K562 (cell line): ENCODE data around the gene COX4I2. TPM values are rescaled to one million over a fixed set of nuclear protein-coding genes. Genes with fewer than 3 reads are reported as not detected.

Experiments used
- ATAC-seq: fragments of 200-7000 bp; cut with Tn5 transposase; 3 replicates; pipeline ENCODE4 v1.9.1; 2020; ENCODE audit warnings: moderate library complexity
- BruUV-seq: library from RNA; stranded (reverse); fragments of 400-500 nt; replicated peaks from 2 replicates; lab custom pipeline; 2021; lab: Mats Ljungman, UMichigan
- CTCF ChIA-PET: fragments of 300-600 bp; formaldehyde crosslinking; extraction: SDS; loops from one replicate; lab custom pipeline; 2021; ENCODE audit warnings: low intra/inter-chr PET ratio; lab: Yijun Ruan, JAX
- POLR2A ChIA-PET: fragments of 300-600, 350-650 bp; sonication (Branson Sonifier 250); formaldehyde crosslinking; extraction: SDS; loops from one replicate; lab custom pipeline; 2021; ENCODE audit warnings: antibody characterized with exemption, inconsistent platforms; lab: Yijun Ruan, JAX
- DNase-seq, 4 experiments: peaks; one replicate each; pipeline versions ENCODE4 v3.0.0 to v3.0.0-alpha.2; 2011 to 2018; ENCODE audit warnings: low spot score in 3 of 4, mixed read lengths in 3 of 4; ENCODE audit errors: extremely low read depth in 1 of 4
- FAIRE-seq: peaks from 2 replicates; lab custom pipeline; 2011; peaks lifted over from hg19 to GRCh38; lab: Jason Lieb, UNC
- H2AFZ ChIP-seq: 2 replicates; pipeline ENCODE4 v1.6.0; 2011; ENCODE audit warnings: low read depth, low read length, control low read depth, inconsistent platforms
- H3K27ac ChIP-seq: fragments of 200-600 bp; 3 replicates; pipeline ENCODE4 v1.8.0; 2011; ENCODE audit warnings: low read depth, mild to moderate bottlenecking, control low read depth, inconsistent platforms, low read length, moderate library complexity, mixed read lengths; ENCODE audit errors: extremely low read depth
- H3K27me3 ChIP-seq, 2 experiments: fragments of 300-600 bp in 1 of 2; 2 replicates in 1 of 2; 3 replicates in 1 of 2; pipeline versions ENCODE4 v1.6.0 to v1.8.0; 2011; ENCODE audit warnings: inconsistent platforms in 2 of 2, low read length in 2 of 2, mild to moderate bottlenecking in 1 of 2, mixed read lengths in 1 of 2, moderate library complexity in 1 of 2; ENCODE audit not compliant: control insufficient read depth in 2 of 2, insufficient read depth in 2 of 2
- H3K36me3 ChIP-seq: fragments of 300-600 bp; 3 replicates; pipeline ENCODE4 v1.8.0; 2011; ENCODE audit warnings: mild to moderate bottlenecking, low read length, inconsistent platforms; ENCODE audit not compliant: control insufficient read depth, insufficient read depth
- H3K4me1 ChIP-seq, 2 experiments: fragments of 200-600 bp in 1 of 2; replicated peaks in 1 of 2; 2 replicates in 1 of 2; 3 replicates in 1 of 2; pipeline versions ENCODE4 v1.5.1 to v1.8.0; 2011; ENCODE audit warnings: inconsistent platforms in 2 of 2, low read length in 2 of 2, mild to moderate bottlenecking in 1 of 2, mixed read lengths in 1 of 2, moderate library complexity in 1 of 2; ENCODE audit not compliant: control insufficient read depth in 2 of 2, insufficient read depth in 2 of 2
- H3K4me2 ChIP-seq: 2 replicates; pipeline ENCODE4 v1.6.1; 2011; ENCODE audit warnings: low read length, control low read depth, inconsistent platforms, mixed read lengths; ENCODE audit not compliant: insufficient read depth
- H3K4me3 ChIP-seq: fragments of 200-600 bp; sonication (generic), shearing (Covaris generic); 2 replicates; pipeline ENCODE4 v1.5.1; 2016; ENCODE audit warnings: control low read depth, inconsistent platforms
- H3K79me2 ChIP-seq: fragments of 200-600 bp; 3 replicates; pipeline ENCODE4 v1.8.0; 2011; ENCODE audit warnings: low read length, inconsistent platforms; ENCODE audit not compliant: control insufficient read depth, insufficient read depth
- H3K9ac ChIP-seq, 2 experiments: 2 replicates each; pipeline versions ENCODE4 v1.6.0 to v1.6.1; 2011; ENCODE audit warnings: low read depth in 2 of 2, low read length in 2 of 2, control low read depth in 1 of 2, inconsistent platforms in 1 of 2, mild to moderate bottlenecking in 1 of 2, mixed read lengths in 1 of 2; ENCODE audit not compliant: insufficient read depth in 1 of 2
- H3K9me1 ChIP-seq: one replicate; pipeline ENCODE4 v1.6.0; 2011; ENCODE audit warnings: inconsistent platforms, mild to moderate bottlenecking, low read length, moderate library complexity; ENCODE audit not compliant: control insufficient read depth, insufficient read depth
- H3K9me3 ChIP-seq: replicated peaks from 2 replicates; pipeline ENCODE4 v1.5.1; 2011; ENCODE audit warnings: low read depth, low read length, inconsistent platforms; ENCODE audit not compliant: control insufficient read depth, insufficient read depth
- H4K20me1 ChIP-seq: replicated peaks from 2 replicates; pipeline ENCODE4 v1.6.1; 2011; ENCODE audit warnings: low read length, inconsistent platforms, mixed read lengths; ENCODE audit not compliant: control insufficient read depth, insufficient read depth
- CREB1 ChIP-seq, 2 experiments: sonication (generic) in 1 of 2; formaldehyde crosslinking in 1 of 2; IDR thresholded peaks; 2 replicates each; pipeline versions ENCODE4 v1.6.1 to v1.8.0; 2012 to 2022; ENCODE audit warnings: inconsistent platforms in 1 of 2, mild to moderate bottlenecking in 1 of 2, missing genetic modification reagents in 1 of 2, moderate library complexity in 1 of 2
- GABPB2 ChIP-seq: fragments of 250-450 bp; sonication (Bioruptor Pico); conservative IDR thresholded peaks from 2 replicates; pipeline ENCODE4 v1.5.1; 2021; ENCODE audit warnings: mild to moderate bottlenecking
- HNRNPL ChIP-seq: fragments of 200-400 bp; formaldehyde crosslinking; IDR thresholded peaks from 2 replicates; pipeline ENCODE4 v1.6.1; 2017; ENCODE audit warnings: low read depth, mild to moderate bottlenecking, low read length
- HNRNPUL1 ChIP-seq: fragments of 200-400 bp; formaldehyde crosslinking; IDR thresholded peaks from 2 replicates; pipeline ENCODE4 v1.6.1; 2017; ENCODE audit warnings: low read length
- NONO ChIP-seq, 2 experiments: fragments of 200-400 bp in 1 of 2; fragments of 450-650 bp in 1 of 2; formaldehyde crosslinking in 1 of 2; IDR thresholded peaks; 2 replicates each; pipeline ENCODE4 v1.6.1; 2017; ENCODE audit warnings: low read depth in 2 of 2, mild to moderate bottlenecking in 2 of 2, moderate library complexity in 2 of 2, low read length in 1 of 2
- PML ChIP-seq: IDR thresholded peaks from 2 replicates; pipeline ENCODE4 v1.6.1; 2012; ENCODE audit warnings: low read length, inconsistent platforms
- TARDBP ChIP-seq: fragments of 450-650 bp; IDR thresholded peaks from 2 replicates; pipeline ENCODE4 v1.6.1; 2016
- ZNF274 ChIP-seq: IDR thresholded peaks from 2 replicates; pipeline ENCODE4 v1.6.1; 2011; ENCODE audit warnings: low read depth, mild to moderate bottlenecking, low read length, moderate library complexity, borderline replicate concordance
- ZNF318 ChIP-seq, 2 experiments: fragments of 450-650 bp; IDR thresholded peaks; 2 replicates each; pipeline ENCODE4 v1.6.1; 2016; ENCODE audit warnings: mild to moderate bottlenecking in 2 of 2, borderline replicate concordance in 1 of 2, low read depth in 1 of 2, moderate library complexity in 1 of 2
- ZNF512 ChIP-seq: IDR thresholded peaks from 2 replicates; pipeline ENCODE4 v1.6.1; 2016; ENCODE audit warnings: missing genetic modification characterization, missing compliant biosample characterization
- ZNF830 ChIP-seq: fragments of 250-450 bp; sonication (Bioruptor Pico); IDR thresholded peaks from 2 replicates; pipeline ENCODE4 v1.5.0; 2021; ENCODE audit warnings: mild to moderate bottlenecking
- WGBS: fragments of 100-300 bp; shearing (Covaris generic); methylation state at CpG from one replicate; pipeline ENCODE4 v1.1.6; 2016; ENCODE audit warnings: low coverage, mixed read lengths; ENCODE audit not compliant: insufficient coverage; ENCODE audit errors: missing lambda C conversion rate; 5-methylcytosine and 5-hydroxymethylcytosine counted together
- in situ Hi-C: fragments of 300-500 bp; cut with MboI; formaldehyde crosslinking; loops from 4 replicates; pipeline ENCODE4 v1.15.0; 2018; ENCODE audit warnings: inconsistent platforms, mixed read lengths
- intact Hi-C: fragments of 100-400 bp; cut with micrococcal nuclease; formaldehyde crosslinking; loops from 2 replicates; pipeline ENCODE4 v1.14.2; 2022
- polyA plus RNA-seq, 8 experiments: library from polyadenylated mRNA; depleted of rRNA in 4 of 8; stranded (reverse) in 5 of 8; unstranded in 3 of 8; fragments of >200 nt; fragmentation: Nextera tagmentation in 2 of 8; fragmentation: Illumina TruSeq in 1 of 8; extraction: Ambion mirVana in 2 of 8; extraction: Trizol in 1 of 8; gene quantifications; 2 replicates each; pipeline versions ENCODE4 v1.2.1 to v1.2.3, GENCODE V29; 2011 to 2014; ENCODE audit warnings: inconsistent platforms in 1 of 8, missing spikeins in 1 of 8
- total RNA-seq, 7 experiments: library from RNA; depleted of rRNA in 6 of 7; stranded (reverse); fragments of >200 nt in 6 of 7; fragmentation: Illumina TruSeq in 2 of 7; extraction: Trizol in 2 of 7; gene quantifications; 2 replicates each; pipeline versions ENCODE4 v1.2.1 to v1.2.3, GENCODE V29; 2011 to 2021; ENCODE audit warnings: low replicate concordance in 1 of 7

Gene COX4I2
- total and polyA plus RNA-seq, 9 of the 15 experiments (the other 6 are each of a cell fraction or from before 2014, with no cell fraction given), result not detected

DNA sequence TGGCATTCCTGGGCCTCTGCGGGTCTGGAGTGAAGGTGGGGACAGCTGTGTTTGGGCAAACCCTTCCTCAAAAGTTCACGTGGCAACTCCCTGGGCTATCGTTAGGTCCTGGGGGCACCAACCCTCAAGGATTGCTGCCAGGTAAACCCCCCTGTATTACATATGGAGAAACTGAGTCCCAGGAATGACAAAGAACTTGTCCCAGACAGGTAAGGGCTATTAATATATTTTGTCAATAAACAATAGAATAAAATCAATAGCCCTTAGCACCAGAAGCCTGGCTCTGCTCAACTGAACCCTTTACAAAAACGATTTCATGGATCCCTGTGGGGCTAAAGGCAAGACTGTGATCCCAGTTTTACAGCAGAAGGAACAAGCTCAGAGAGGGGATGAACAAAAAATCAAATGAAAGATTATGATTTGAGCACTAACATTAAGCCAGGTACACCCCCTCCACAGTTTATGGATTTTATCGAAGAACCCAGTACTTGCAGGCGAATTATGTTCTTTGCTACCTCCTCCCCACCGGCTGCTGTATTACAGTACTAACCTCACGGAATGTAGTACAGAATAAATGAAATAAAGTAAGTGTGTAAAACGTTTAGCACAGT is 30.0 kb upstream of the COX4I2 start:
- ChIA-PET POLR2A (interaction anchor here (1.0 to 7.6 kb wide), 15 partner anchors 14 to 199 kb away, joined by 3 to 107 read pairs (median 7); partner anchors contain the start of gene TPX2), CTCF (interaction anchor here (9.1 kb wide), 1 partner anchor 46 kb away, joined by 304 read pairs; no protein-coding TSS in a partner anchor)
- no peaks in the 10 kb centered on the region for H3K27me3 ChIP-seq
- ATAC-seq, result no peak
- no peaks in the 10 kb centered on the region for H3K9me1 ChIP-seq
- FAIRE-seq, result peak; percentile 65
- peak overlapping the region; percentile 94; the same call in 1 of the 2 replicates for H3K4me3 ChIP-seq
- peaks cover 35% of the 10 kb centered on the region for H3K79me2 ChIP-seq
- H3K27ac ChIP-seq, result peak overlapping the region; percentile 85
- no peaks in the 10 kb centered on the region for H3K9me3 ChIP-seq
- intact Hi-C loops, result no loop called here
- BruUV-seq, result no TSS peak
- peaks cover 14% of the 10 kb centered on the region; the same call in 1 of the 3 replicates for H3K36me3 ChIP-seq
- H3K4me2 ChIP-seq, result peak overlapping the region; percentile 98
- H2AFZ ChIP-seq, result peak overlapping the region; percentile 70; the same call in 1 of the 2 replicates
- H3K9ac ChIP-seq, result peak overlapping the region; percentile 14 to 27; a peak in 2 of 4 replicates
- DNase-seq, result peak in 2 of 4 experiments; percentile 5 to 36
- WGBS, result 12% methylated on average over 9 of the region's 9 CpGs
- in situ Hi-C loops, result no loop called here
- peaks cover 46 to 73% of the 10 kb centered on the region in 2 experiments for H3K4me1 ChIP-seq
- H4K20me1 ChIP-seq, result no peaks in the 10 kb centered on the region; the same call in 1 of the 2 replicates
- no peak for TF ChIP-seq ZNF512
- 0 out of 2 replicates have a peak, but pooled peaks have one; percentile 4 for TF ChIP-seq HNRNPL
- 0 out of 4 replicates have a peak, but pooled peaks of 1 of the 2 experiments have one; percentile 14 for TF ChIP-seq ZNF318 (IDR thresholded peaks at IDR 0.05; ENCODE audit: borderline replicate concordance in 1 of 2, low read depth in 1 of 2)
- TF ChIP-seq TARDBP, result 0 out of 2 replicates have a peak, but pooled peaks have one; percentile 5
- TF ChIP-seq HNRNPUL1, result no peak
- no peak for TF ChIP-seq GABPB2 (CRISPR knock-in tag)
- no peak for TF ChIP-seq ZNF830 (CRISPR knock-in tag)
- no peak for TF ChIP-seq PML
- 0 out of 2 replicates have a peak, but pooled peaks have one; percentile 26 for TF ChIP-seq ZNF274
- no peak; the same call in 1 of the 2 replicates for TF ChIP-seq CREB1 (IDR thresholded peaks at IDR 0.05)
- TF ChIP-seq CREB1 (CRISPR knock-in tag; IDR thresholded peaks at IDR 0.05), result no peak
- TF ChIP-seq NONO (IDR thresholded peaks at IDR 0.05; ENCODE audit: low read depth in 2 of 2, low read length in 1 of 2), result 0 out of 4 replicates have a peak, but pooled peaks of 1 of the 2 experiments have one; percentile 29
